WTC11 (cell line): Measurements from ENCODE around the gene KMT2D.

Source experiments
- CREB1 ChIP-seq: sonication (generic); formaldehyde crosslinking; IDR thresholded peaks from 2 replicates; pipeline ENCODE4 v1.8.0; 2023; ENCODE audit warnings: mild to moderate bottlenecking, missing genetic modification reagents
- CREM ChIP-seq: sonication (generic); formaldehyde crosslinking; IDR thresholded peaks from 2 replicates; pipeline ENCODE4 v1.8.1; 2022; ENCODE audit warnings: mild to moderate bottlenecking, missing genetic modification reagents, moderate library complexity
- CTCF ChIP-seq: fragments of 200-600 bp; IDR thresholded peaks from 2 replicates; pipeline ENCODE4 v1.8.0; 2022; ENCODE audit warnings: antibody characterized with exemption
- ZNF416 ChIP-seq: fragments of 250-450 bp; sonication (Bioruptor Pico); IDR thresholded peaks from 2 replicates; pipeline ENCODE4 v1.9.0; 2021; ENCODE audit warnings: mild to moderate bottlenecking, inconsistent platforms

GRCh38 chr12:49098035-49098451, 37.4 kb upstream of the KMT2D start:
- TF ChIP-seq ZNF416 (CRISPR knock-in tag) (no peak), CTCF (peak; percentile 92), CREB1 (CRISPR knock-in tag) (no peak), CREM (CRISPR knock-in tag) (no peak)
